Stomach (tissue), 9 donors: ENCODE data around the gene FAM107B. TPM values are rescaled to one million over a fixed set of nuclear protein-coding genes. Genes with fewer than 3 reads are reported as not detected.
A peak's percentile ranks its signal among the peaks of the same experiment; 100 is the strongest.

Experiments used
- DNase-seq, 2 donors: peaks; one replicate each; pipeline versions ENCODE4 v3.0.0 to v3.0.0-alpha.2; 2013 to 2019
- H3K27ac ChIP-seq, 5 donors: fragments of 200-600 bp in 4 of 5; sonication (generic) in 4 of 5; one replicate each; pipeline ENCODE4 v1.5.1; 2013 to 2019; ENCODE audit warnings: mild to moderate bottlenecking in 1 of 5, moderate library complexity in 1 of 5
- H3K27me3 ChIP-seq, 3 donors: fragments of 200-600 bp; sonication (generic); one replicate each; pipeline ENCODE4 v1.5.1; 2017 to 2019; ENCODE audit warnings: mixed run types in 1 of 3
- H3K36me3 ChIP-seq, 4 donors: fragments of 200-600 bp; sonication (generic); 1 replicate in 3 of 4; 2 replicates in 1 of 4; pipeline ENCODE4 v1.5.1; 2016 to 2019
- H3K4me1 ChIP-seq, 4 donors: fragments of 200-600 bp; sonication (generic); one replicate each; pipeline ENCODE4 v1.5.1; 2016 to 2019
- H3K4me3 ChIP-seq, 4 donors: fragments of 200-600 bp; sonication (generic) in 3 of 4; one replicate each; pipeline ENCODE4 v1.5.1; 2016 to 2019; ENCODE audit warnings: mild to moderate bottlenecking in 1 of 4
- H3K9me3 ChIP-seq, 4 donors: fragments of 200-600 bp; sonication (generic); one replicate each; pipeline ENCODE4 v1.5.1; 2016 to 2019
- CTCF ChIP-seq, 7 experiments: fragments of 450-650 bp in 4 of 7; fragments of 200-600 bp in 3 of 7; sonication (generic) in 3 of 7; IDR thresholded peaks; one replicate each; pipeline ENCODE4 v1.5.1; 2016 to 2019; ENCODE audit warnings: antibody characterized with exemption in 7 of 7, control low read depth in 2 of 7, mild to moderate bottlenecking in 1 of 7
- EP300 ChIP-seq: sonication (generic); formaldehyde crosslinking; IDR thresholded peaks from one replicate; pipeline ENCODE4 v1.6.1; 2017; ENCODE audit warnings: antibody characterized with exemption
- POLR2A ChIP-seq, 4 donors: fragments of 450-650 bp; IDR thresholded peaks; one replicate each; pipeline ENCODE4 v1.6.1; 2016; ENCODE audit warnings: antibody characterized with exemption in 4 of 4, control low read depth in 2 of 4, mild to moderate bottlenecking in 1 of 4, moderate library complexity in 1 of 4
- POLR2AphosphoS5 ChIP-seq, 3 donors: sonication (generic); formaldehyde crosslinking; IDR thresholded peaks; one replicate each; pipeline ENCODE4 v1.6.1; 2016; ENCODE audit warnings: antibody characterized with exemption in 3 of 3
- WGBS, 5 donors: extraction: QIAGEN DNeasy Blood & Tissue Kit in 3 of 5; methylation state at CpG; one replicate each; pipeline versions ENCODE4 v1.1.5 to v1.1.7; 2013 to 2018; 5-methylcytosine and 5-hydroxymethylcytosine counted together
- intact Hi-C: fragments of 100-400 bp; cut with DNase I; formaldehyde crosslinking; loops from one replicate; pipeline ENCODE4 v1.15.1; 2023; ENCODE audit warnings: low total_unique reads
- polyA plus RNA-seq, 3 donors: library from polyadenylated mRNA; stranded (reverse); fragments of 200-250 nt; gene quantifications; one replicate each; pipeline ENCODE4 v1.2.3, GENCODE V29; 2013
- total RNA-seq, 5 donors: library from RNA; depleted of rRNA; stranded (reverse); fragments of >200 nt; gene quantifications; one replicate each; pipeline versions ENCODE4 v1.1.0 to v1.2.3, GENCODE V29; 2014 to 2016
- donor health status: healthy with polysubstance abuse.
- donor health status: Bipolar disorder and iron deficiency.
- donor health status: healthy.

The FAM107B gene
- total and polyA plus RNA-seq, 8 donors: 18.7 to 397 (median 160) TPM

GRCh38 chr10:14803827-14804226 is 29.1 kb upstream of the FAM107B start:
- no peaks in the 10 kb centered on the region for H3K27me3 ChIP-seq
- no peak overlapping the region for H3K4me3 ChIP-seq
- DNase-seq: no peak
- 5 to 85% (median 58%) methylated on average over 1 of the region's 1 CpG for WGBS, 5 donors
- TF ChIP-seq CTCF (IDR thresholded peaks at IDR 0.05): no peak
- TF ChIP-seq POLR2AphosphoS5 (IDR thresholded peaks at IDR 0.05): no peak
- TF ChIP-seq POLR2A (IDR thresholded peaks at IDR 0.05): no peak
- TF ChIP-seq EP300: no peak
- no peaks in the 10 kb centered on the region for H3K4me1 ChIP-seq
- H3K36me3 ChIP-seq: no peaks in the 10 kb centered on the region
- intact Hi-C loops: no loop called here
- no peaks in the 10 kb centered on the region for H3K9me3 ChIP-seq
- H3K27ac ChIP-seq: no peak overlapping the region

GRCh38 chr10:14801723-14802122 is 27.0 kb upstream of the FAM107B start:
- WGBS, 5 donors: 56 to 70% (median 63%) methylated on average over 5 of the region's 5 CpGs
- no peak overlapping the region for H3K27ac ChIP-seq
- no peaks in the 10 kb centered on the region for H3K36me3 ChIP-seq
- TF ChIP-seq EP300 (no peak), CTCF (IDR thresholded peaks at IDR 0.05) (no peak), POLR2A (IDR thresholded peaks at IDR 0.05) (no peak), POLR2AphosphoS5 (IDR thresholded peaks at IDR 0.05) (no peak)
- H3K4me1 ChIP-seq: no peaks in the 10 kb centered on the region
- no peaks in the 10 kb centered on the region for H3K9me3 ChIP-seq
- intact Hi-C loops: no loop called here
- H3K27me3 ChIP-seq: no peaks in the 10 kb centered on the region
- DNase-seq: peak in 1 of 2 donors; percentile 58
- H3K4me3 ChIP-seq: no peak overlapping the region

- no peak overlapping the region for H3K27ac ChIP-seq
- 33 to 57% (median 53%) methylated on average over 1 of the region's 1 CpG for WGBS, 5 donors
- no peaks in the 10 kb centered on the region for H3K27me3 ChIP-seq
- no peaks in the 10 kb centered on the region for H3K36me3 ChIP-seq
- intact Hi-C loops: no loop called here
- no peaks in the 10 kb centered on the region for H3K4me1 ChIP-seq
- H3K4me3 ChIP-seq: no peak overlapping the region
- TF ChIP-seq POLR2A (IDR thresholded peaks at IDR 0.05): no peak
- TF ChIP-seq POLR2AphosphoS5 (IDR thresholded peaks at IDR 0.05): no peak
- no peak for TF ChIP-seq EP300
- TF ChIP-seq CTCF (IDR thresholded peaks at IDR 0.05): no peak
- H3K9me3 ChIP-seq: no peaks in the 10 kb centered on the region
- DNase-seq: no peak
Measured at GRCh38 chr10:14800397-14800796, 25.7 kb upstream of the FAM107B start.

- Histone ChIP-seq H3K27me3 (no peaks in the 10 kb centered on the region), H3K4me1 (no peaks in the 10 kb centered on the region), H3K4me3 (no peak overlapping the region), H3K36me3 (no peaks in the 10 kb centered on the region), H3K9me3 (no peaks in the 10 kb centered on the region), H3K27ac (no peak overlapping the region)
- DNase-seq: peak in 1 of 2 donors; percentile 37
- WGBS, 5 donors: 29 to 67% (median 43%) methylated on average over 5 of the region's 5 CpGs
- TF ChIP-seq POLR2A (IDR thresholded peaks at IDR 0.05): no peak
- TF ChIP-seq EP300: no peak
- no peak for TF ChIP-seq CTCF (IDR thresholded peaks at IDR 0.05)
- TF ChIP-seq POLR2AphosphoS5 (IDR thresholded peaks at IDR 0.05): no peak
- intact Hi-C loops: no loop called here
Measured at GRCh38 chr10:14798636-14799035, 23.9 kb upstream of the FAM107B start.
